H1 (cell line): Measurements from ENCODE around the gene EXOC3L1. TPM values are rescaled to one million over a fixed set of nuclear protein-coding genes. Genes with fewer than 3 reads are reported as not detected.

Experiments
- CTCF ChIA-PET: fragments of 300-600 bp; sonication (Branson Sonifier 250); formaldehyde crosslinking; loops from one replicate; lab custom pipeline; 2021; ENCODE audit not compliant: partially characterized antibody; lab: Charles Lee
- POLR2A ChIA-PET: fragments of 300-600 bp; sonication (Branson Sonifier 250); formaldehyde crosslinking; loops from one replicate; lab custom pipeline; 2021; ENCODE audit warnings: inconsistent platforms; ENCODE audit not compliant: partially characterized antibody; lab: Charles Lee
- DNase-seq, 2 experiments: peaks; one replicate each; pipeline versions ENCODE4 v3.0.0 to v3.0.0-alpha.2; 2010 to 2022; ENCODE audit warnings: low spot score in 2 of 2, low read depth in 1 of 2, mixed read lengths in 1 of 2
- FAIRE-seq: peaks from 2 replicates; lab custom pipeline; 2011; peaks lifted over from hg19 to GRCh38; lab: Jason Lieb, UNC
- H2AFZ ChIP-seq: 2 replicates; pipeline ENCODE4 v1.8.1; 2012; ENCODE audit warnings: low read length, inconsistent platforms
- H2AK5ac ChIP-seq: 2 replicates; pipeline ENCODE4 v1.6.1; 2013; ENCODE audit warnings: low read depth, low read length
- H2BK120ac ChIP-seq: replicated peaks from 2 replicates; pipeline ENCODE3; 2013; ENCODE audit warnings: low read depth, low read length, inconsistent platforms
- H2BK12ac ChIP-seq: 2 replicates; pipeline ENCODE4 v1.6.1; 2013; ENCODE audit warnings: low read depth, low read length
- H2BK15ac ChIP-seq: 2 replicates; pipeline ENCODE4 v1.6.1; 2013; ENCODE audit warnings: low read length
- H2BK20ac ChIP-seq: 2 replicates; pipeline ENCODE4 v1.6.1; 2013; ENCODE audit warnings: low read length
- H2BK5ac ChIP-seq: 2 replicates; pipeline ENCODE4 v1.6.1; 2013; ENCODE audit warnings: low read depth, low read length
- H3K14ac ChIP-seq: 2 replicates; pipeline ENCODE4 v1.6.1; 2013; ENCODE audit warnings: inconsistent platforms; ENCODE audit not compliant: insufficient read length
- H3K18ac ChIP-seq: 2 replicates; pipeline ENCODE4 v1.6.1; 2013; ENCODE audit warnings: low read length; ENCODE audit errors: extremely low read depth
- H3K23ac ChIP-seq: 2 replicates; pipeline ENCODE4 v1.6.1; 2013; ENCODE audit warnings: inconsistent platforms; ENCODE audit not compliant: insufficient read length
- H3K23me2 ChIP-seq: 2 replicates; pipeline ENCODE4 v1.6.1; 2013; ENCODE audit warnings: low read depth, low read length
- H3K27ac ChIP-seq: 2 replicates; pipeline ENCODE4 v1.6.1; 2011; ENCODE audit warnings: low read depth, low read length, inconsistent platforms
- H3K27me3 ChIP-seq, 4 experiments: replicated peaks in 1 of 4; 1 replicate in 1 of 4; 2 replicates in 3 of 4; pipeline versions ENCODE4 v1.6.1 to v1.8.1; 2011 to 2013; ENCODE audit warnings: low read length in 3 of 4, mild to moderate bottlenecking in 3 of 4, inconsistent platforms in 2 of 4, mixed read lengths in 2 of 4, moderate library complexity in 1 of 4; ENCODE audit not compliant: control insufficient read depth in 3 of 4, insufficient read depth in 3 of 4; ENCODE audit errors: extremely low read depth in 1 of 4
- H3K36me3 ChIP-seq, 4 experiments: 2 replicates each; pipeline versions ENCODE4 v1.6.1 to v1.8.1; 2011 to 2013; ENCODE audit warnings: mild to moderate bottlenecking in 4 of 4, low read length in 3 of 4, moderate library complexity in 2 of 4, control low read depth in 1 of 4, inconsistent platforms in 1 of 4; ENCODE audit not compliant: insufficient read depth in 4 of 4, control insufficient read depth in 2 of 4
- H3K4ac ChIP-seq: replicated peaks from 2 replicates; pipeline ENCODE3; 2013; ENCODE audit warnings: low read length, low read depth, mixed read lengths, inconsistent platforms; ENCODE audit not compliant: insufficient read length
- H3K4me1 ChIP-seq, 4 experiments: replicated peaks in 1 of 4; 1 replicate in 1 of 4; 2 replicates in 3 of 4; pipeline versions ENCODE4 v1.6.1 to v1.8.1; 2011 to 2013; ENCODE audit warnings: low read length in 3 of 4, inconsistent platforms in 2 of 4, mixed read lengths in 1 of 4; ENCODE audit not compliant: insufficient read depth in 4 of 4, control insufficient read depth in 3 of 4
- H3K4me2 ChIP-seq, 2 experiments: 2 replicates each; pipeline versions ENCODE4 v1.6.1 to v1.8.1; 2011 to 2013; ENCODE audit warnings: low read depth in 2 of 2, low read length in 2 of 2, control low read depth in 1 of 2, inconsistent platforms in 1 of 2, mild to moderate bottlenecking in 1 of 2; ENCODE audit not compliant: insufficient read depth in 1 of 2
- H3K4me3 ChIP-seq, 4 experiments: fragments of 200-600, 300-600 bp in 1 of 4; sonication (generic), shearing (Covaris generic), sonication (Bioruptor Twin) in 1 of 4; 2 replicates each; pipeline versions ENCODE4 v1.5.1 to v1.8.1; 2011 to 2016; ENCODE audit warnings: low read length in 4 of 4, low read depth in 3 of 4, control low read depth in 2 of 4, inconsistent platforms in 2 of 4, mild to moderate bottlenecking in 2 of 4, mixed read lengths in 1 of 4, moderate library complexity in 1 of 4; ENCODE audit not compliant: insufficient read depth in 2 of 4; ENCODE audit errors: extremely low read depth in 1 of 4
- H3K56ac ChIP-seq: replicated peaks from 2 replicates; pipeline ENCODE3; 2013; ENCODE audit warnings: low read depth, mild to moderate bottlenecking, mixed read lengths, low read length, inconsistent platforms; ENCODE audit not compliant: insufficient read length
- H3K79me1 ChIP-seq: 2 replicates; pipeline ENCODE4 v1.6.1; 2013; ENCODE audit warnings: low read depth, low read length, control low read depth
- H3K79me2 ChIP-seq, 2 experiments: 2 replicates each; pipeline versions ENCODE4 v1.6.1 to v1.8.1; 2012 to 2013; ENCODE audit warnings: low read length in 2 of 2, mild to moderate bottlenecking in 2 of 2, inconsistent platforms in 1 of 2; ENCODE audit not compliant: insufficient read depth in 2 of 2, control insufficient read depth in 1 of 2
- H3K9ac ChIP-seq, 4 experiments: replicated peaks in 1 of 4; 1 replicate in 1 of 4; 2 replicates in 3 of 4; pipeline versions ENCODE4 v1.6.1 to v1.8.1; 2011 to 2013; ENCODE audit warnings: low read depth in 3 of 4, low read length in 3 of 4, control low read depth in 2 of 4, mild to moderate bottlenecking in 2 of 4, moderate library complexity in 2 of 4, inconsistent platforms in 1 of 4; ENCODE audit errors: extremely low read depth in 1 of 4
- H3K9me3 ChIP-seq, 2 experiments: 2 replicates each; pipeline versions ENCODE4 v1.6.1 to v1.8.1; 2012 to 2013; ENCODE audit warnings: mild to moderate bottlenecking in 2 of 2, moderate library complexity in 2 of 2, control low read depth in 1 of 2, inconsistent platforms in 1 of 2, low read depth in 1 of 2, low read length in 1 of 2, mixed read lengths in 1 of 2; ENCODE audit not compliant: insufficient read depth in 2 of 2
- H4K20me1 ChIP-seq, 2 experiments: replicated peaks in 1 of 2; 2 replicates each; pipeline versions ENCODE3 to v1.8.1; 2011 to 2013; ENCODE audit warnings: inconsistent platforms in 2 of 2, low read length in 2 of 2, mild to moderate bottlenecking in 1 of 2; ENCODE audit not compliant: insufficient read depth in 2 of 2, control insufficient read depth in 1 of 2
- H4K5ac ChIP-seq: 2 replicates; pipeline ENCODE4 v1.6.1; 2013; ENCODE audit warnings: low read length, low read depth, mixed read lengths, inconsistent platforms; ENCODE audit not compliant: insufficient read length
- H4K8ac ChIP-seq: 2 replicates; pipeline ENCODE4 v1.8.0; 2013; ENCODE audit warnings: mild to moderate bottlenecking, moderate library complexity, low read length, inconsistent platforms; ENCODE audit not compliant: insufficient read depth; ENCODE audit errors: extremely low read depth
- H4K91ac ChIP-seq: replicated peaks from 2 replicates; pipeline ENCODE3; 2013; ENCODE audit warnings: low read length, mixed read lengths, inconsistent platforms; ENCODE audit not compliant: insufficient read length
- BCL11A ChIP-seq, 2 experiments: IDR thresholded peaks; one replicate each; pipeline ENCODE4 v1.6.1; 2011; ENCODE audit warnings: low read depth in 2 of 2, low read length in 2 of 2, mild to moderate bottlenecking in 2 of 2
- CTBP2 ChIP-seq: IDR thresholded peaks from 2 replicates; pipeline ENCODE4 v1.7.0; 2011; ENCODE audit warnings: borderline replicate concordance, mild to moderate bottlenecking, moderate library complexity, mixed read lengths, low read length; ENCODE audit not compliant: insufficient read depth, insufficient read length
- GABPA ChIP-seq: IDR thresholded peaks from 2 replicates; pipeline ENCODE4 v1.6.1; 2011; ENCODE audit warnings: mild to moderate bottlenecking, low read length, moderate library complexity, borderline replicate concordance; ENCODE audit not compliant: insufficient read depth
- KDM4A ChIP-seq: IDR thresholded peaks from one replicate; pipeline ENCODE4 v1.7.1; 2012; ENCODE audit warnings: low read depth, mild to moderate bottlenecking, moderate library complexity, low read length, inconsistent platforms; ENCODE audit not compliant: severe bottlenecking
- POU5F1 ChIP-seq: IDR thresholded peaks from 2 replicates; pipeline ENCODE4 v1.6.1; 2011; ENCODE audit warnings: low read depth, mild to moderate bottlenecking, low read length, moderate library complexity
- USF2 ChIP-seq: IDR thresholded peaks from 2 replicates; pipeline ENCODE4 v1.6.1; 2011; ENCODE audit warnings: low read length, improper control_type of control experiment
- WGBS, 2 experiments: shearing (Covaris generic) in 1 of 2; methylation state at CpG; one replicate each; pipeline versions ENCODE4 v1.1.6 to v1.1.7; 2013 to 2015; ENCODE audit warnings: low lambda C conversion rate in 2 of 2, mixed read lengths in 2 of 2, inconsistent platforms in 1 of 2, low coverage in 1 of 2, missing lambda C conversion rate in 1 of 2; ENCODE audit not compliant: insufficient replicate concordance in 2 of 2, insufficient coverage in 1 of 2, insufficient read length in 1 of 2; ENCODE audit errors: extremely low coverage in 1 of 2, missing lambda C conversion rate in 1 of 2; 5-methylcytosine and 5-hydroxymethylcytosine counted together
- polyA plus RNA-seq, 7 experiments: library from polyadenylated mRNA; depleted of rRNA in 3 of 7; stranded (reverse) in 5 of 7; unstranded in 2 of 7; fragments of >200 nt in 5 of 7; fragments of 200-250 nt in 2 of 7; gene quantifications; 1 replicate in 5 of 7; 2 replicates in 1 of 7; 4 replicates in 1 of 7; pipeline versions ENCODE4 v1.2.1 to v1.2.3, GENCODE V29; 2011 to 2013; ENCODE audit warnings: missing spikeins in 2 of 7, mixed read lengths in 2 of 7
- total RNA-seq: library from RNA; stranded (reverse); fragmentation: NEBNext Ultra II Directional; extraction: Animal tissue kit (Norgen Biotek cat#: 25700); gene quantifications from 2 replicates; pipeline ENCODE4 v1.2.1, GENCODE V29; 2021
- TF ChIP-seq, protein P1 (sequence below): IDR thresholded peaks from 2 replicates; pipeline ENCODE4 v1.6.1; 2012; ENCODE audit warnings: inconsistent platforms
- TF ChIP-seq, protein P2 (sequence below): IDR thresholded peaks from 2 replicates; pipeline ENCODE4 v1.6.1; 2012; ENCODE audit warnings: inconsistent platforms

EXOC3L1 gene
- total and polyA plus RNA-seq, 2 of the 8 experiments (the other 6 are each of a cell fraction or from before 2014, with no cell fraction given) = 1.3 TPM

DNA sequence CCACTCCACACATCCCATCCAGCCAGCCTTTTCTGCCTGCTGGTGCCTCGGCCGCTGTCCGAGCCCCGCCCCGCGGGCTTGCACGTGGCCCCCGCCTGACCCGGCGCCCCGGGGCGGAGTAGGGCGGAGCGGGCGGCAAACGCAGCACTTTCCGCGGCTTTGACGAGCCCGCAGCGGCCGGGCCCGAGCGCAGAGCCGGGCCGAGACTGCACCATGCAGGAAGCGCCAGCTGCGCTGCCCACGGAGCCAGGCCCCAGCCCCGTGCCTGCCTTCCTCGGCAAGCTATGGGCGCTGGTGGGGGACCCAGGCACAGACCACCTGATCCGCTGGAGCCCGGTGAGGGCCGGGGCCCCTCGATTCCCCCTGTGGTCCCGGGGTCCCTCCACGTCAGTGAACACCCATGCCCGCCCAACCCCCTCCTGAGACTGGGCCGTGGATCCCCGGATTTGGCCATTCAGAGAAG lies 25.3 kb downstream of the EXOC3L1 start, which contains the start of gene HSF4:
Gene HSF4, plus strand, starts transcription at position 147 of the 463 bp plus-strand sequence. Its CDS starts 67 bp downstream, at position 214.
- no peak within 1 kb of the TSS for H2BK5ac ChIP-seq
- peak in 1 of 2 experiments; percentile 64 for DNase-seq

More for the DNA sequence above, 25.3 kb downstream of the EXOC3L1 start, which contains the start of gene HSF4:
- Histone ChIP-seq H3K36me3 (peaks cover 0 to 14% (median 0%) of the 10 kb centered on the region in 4 experiments; a peak in 1 of 8 replicates), H3K4me3 (peak within 1 kb of the TSS; percentile 17 to 56 (median 22)), H3K79me1 (no peaks in the 10 kb centered on the region), H3K23ac (no peak within 1 kb of the TSS), H4K8ac (peak within 1 kb of the TSS; percentile 71), H3K9ac (no peak within 1 kb of the TSS), H3K23me2 (peaks cover 13% of the 10 kb centered on the region), H2BK120ac (no peak within 1 kb of the TSS), H2BK12ac (peak within 1 kb of the TSS; percentile 90; the same call in 1 of the 2 replicates), H4K91ac (no peak within 1 kb of the TSS), H2AK5ac (no peak within 1 kb of the TSS), H2AFZ (no peak within 1 kb of the TSS), H3K4me2 (peak within 1 kb of the TSS; percentile 71 to 98), H4K5ac (no peak within 1 kb of the TSS), H3K79me2 (no peaks in the 10 kb centered on the region), H3K4me1 (peaks cover 0 to 38% (median 32%) of the 10 kb centered on the region in 4 experiments; a peak in 6 of 7 replicates), H4K20me1 (peaks cover 2 to 25% of the 10 kb centered on the region in 2 experiments), H2BK15ac (no peak within 1 kb of the TSS; the same call in 1 of the 2 replicates), H3K56ac (no peak within 1 kb of the TSS), H3K4ac (no peak within 1 kb of the TSS), H3K18ac (peak within 1 kb of the TSS; percentile 48), H2BK20ac (no peak within 1 kb of the TSS; the same call in 1 of the 2 replicates), H3K14ac (no peak within 1 kb of the TSS), H3K9me3 (no peaks in the 10 kb centered on the region), H3K27ac (no peak within 1 kb of the TSS), H3K27me3 (peaks cover 91 to 100% (median 99%) of the 10 kb centered on the region in 4 experiments)
- CTCF ChIA-PET = interaction anchor here (0.7 to 19.3 kb wide), 6 partner anchors 8 to 235 kb away, joined by 3 to 291 read pairs (median 15); partner anchors contain the start of genes B3GNT9, FBXL8, MATCAP1 and TRADD
- TF ChIP-seq BCL11A (IDR thresholded peaks at IDR 0.05; ENCODE audit: low read depth in 2 of 2, low read length in 2 of 2) (no peak), KDM4A (no peak), POU5F1 (no peak), CTBP2 (peak; percentile 6), USF2 (0 out of 2 replicates have a peak, but pooled peaks have one; percentile 7), GABPA (no peak)
- TF ChIP-seq, protein P1, sequence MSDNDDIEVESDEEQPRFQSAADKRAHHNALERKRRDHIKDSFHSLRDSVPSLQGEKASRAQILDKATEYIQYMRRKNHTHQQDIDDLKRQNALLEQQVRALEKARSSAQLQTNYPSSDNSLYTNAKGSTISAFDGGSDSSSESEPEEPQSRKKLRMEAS = peak; percentile 70
- TF ChIP-seq, protein P2, sequence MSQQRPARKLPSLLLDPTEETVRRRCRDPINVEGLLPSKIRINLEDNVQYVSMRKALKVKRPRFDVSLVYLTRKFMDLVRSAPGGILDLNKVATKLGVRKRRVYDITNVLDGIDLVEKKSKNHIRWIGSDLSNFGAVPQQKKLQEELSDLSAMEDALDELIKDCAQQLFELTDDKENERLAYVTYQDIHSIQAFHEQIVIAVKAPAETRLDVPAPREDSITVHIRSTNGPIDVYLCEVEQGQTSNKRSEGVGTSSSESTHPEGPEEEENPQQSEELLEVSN = peak; percentile 76; the same call in 1 of the 2 replicates
- POLR2A ChIA-PET = interaction anchor here (1.7 to 7.9 kb wide), 3 partner anchors 12 to 19 kb away, joined by 5 to 59 read pairs (median 19); partner anchors contain the start of genes B3GNT9 and MATCAP1
- WGBS, 2 experiments = 6% methylated on average over 27 of the region's 41 CpGs; no CpG with 5 or more reads in 1 of the 2 experiments
- no peak for FAIRE-seq
